ENCODE measurements around the gene GSTA5.
"Not testable (repeated sequence)": the region's sequence is repeated elsewhere in the genome, so short reads cannot be mapped to it uniquely, and the experiment has no call there.

Gene GSTA5

DNA sequence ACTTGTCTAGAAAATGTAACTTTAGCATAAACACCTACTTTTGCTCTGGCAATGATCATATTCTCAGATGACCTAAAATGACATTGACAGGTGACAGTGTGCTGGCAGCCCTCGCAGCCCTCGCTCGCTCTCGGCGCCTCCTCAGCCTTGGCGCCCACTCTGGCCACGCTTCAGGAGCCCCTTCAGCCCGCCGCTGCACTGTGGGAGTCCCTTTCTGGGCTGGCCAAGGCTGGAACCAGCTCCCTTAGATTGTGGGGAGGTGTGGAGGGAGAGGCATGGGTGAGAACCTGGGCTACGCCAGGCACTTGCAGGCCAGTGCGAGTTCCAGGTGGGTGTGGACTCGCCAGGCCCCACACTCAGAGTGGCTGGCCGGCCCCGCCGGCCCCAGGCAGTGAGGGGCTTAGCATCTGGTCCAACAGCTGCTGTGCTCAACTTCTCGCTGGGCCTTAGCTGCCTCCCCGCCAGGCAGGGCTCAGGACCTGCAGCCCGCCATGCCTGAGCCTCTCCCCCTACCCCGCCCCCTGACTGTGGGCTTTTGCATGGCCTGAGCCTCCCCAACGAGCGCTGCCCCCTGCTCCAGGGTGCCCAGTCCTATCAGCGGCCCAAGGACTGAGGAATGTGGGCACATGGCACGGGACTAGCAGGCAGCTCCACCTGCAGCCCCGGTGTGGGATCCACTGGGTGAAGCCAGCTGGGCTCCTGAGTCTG is 54.2 kb downstream of the GSTA5 start:
- DNase-seq: no peak

DNA sequence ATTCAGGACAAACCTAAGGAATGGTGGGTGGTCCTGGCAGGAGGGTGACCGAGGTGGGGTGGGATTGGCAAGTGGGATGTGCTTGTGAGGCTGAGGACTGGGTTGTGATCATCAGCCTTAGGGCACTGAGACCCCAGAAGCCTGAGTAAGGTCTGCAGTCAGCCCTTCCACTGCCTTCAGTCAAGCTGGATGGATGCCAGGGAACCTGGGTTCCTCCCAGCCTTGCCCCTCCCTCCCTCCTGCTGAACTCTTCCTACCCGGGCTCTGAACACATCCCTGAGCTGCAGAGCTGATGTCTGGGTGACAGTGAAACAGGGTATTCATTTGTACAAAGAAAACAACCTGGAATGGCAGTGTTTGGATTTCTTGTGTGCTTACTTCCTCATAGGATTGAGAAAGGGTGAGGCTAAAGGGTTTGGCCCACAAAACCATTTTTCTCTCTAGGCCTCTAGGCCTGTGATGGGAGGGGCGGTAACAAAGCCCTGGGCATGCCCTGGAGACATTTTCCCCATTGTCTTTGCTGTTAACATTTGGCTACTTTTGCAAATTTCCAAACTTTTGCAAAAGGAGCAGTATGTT is 57.8 kb downstream of the GSTA5 start:
- not testable (repeated sequence) for DNase-seq

DNA sequence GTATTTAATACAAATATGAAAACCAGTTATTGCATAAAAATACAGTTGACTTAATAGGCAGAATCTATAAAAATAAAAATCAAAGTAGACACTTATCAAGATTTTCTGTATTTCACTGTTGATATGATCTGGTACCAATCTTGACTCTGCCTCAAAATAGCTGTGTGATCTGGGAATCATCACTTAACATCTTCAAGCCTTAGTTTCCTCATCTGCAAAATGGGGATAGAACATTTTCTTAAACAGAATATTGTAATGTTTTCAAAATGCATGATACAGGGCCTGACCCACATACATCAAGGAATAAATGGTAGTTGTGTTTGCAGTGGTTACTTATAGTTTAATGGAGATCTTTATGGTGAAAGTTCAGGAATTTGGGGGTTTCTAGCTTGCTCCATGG is 58.4 kb downstream of the GSTA5 start:
- DNase-seq: not testable (repeated sequence)
